Measurements from ENCODE around the gene HMGB4. TPM values are rescaled to one million over a fixed set of nuclear protein-coding genes. Genes with fewer than 3 reads are reported as not detected.

The HMGB4 gene, protein sequence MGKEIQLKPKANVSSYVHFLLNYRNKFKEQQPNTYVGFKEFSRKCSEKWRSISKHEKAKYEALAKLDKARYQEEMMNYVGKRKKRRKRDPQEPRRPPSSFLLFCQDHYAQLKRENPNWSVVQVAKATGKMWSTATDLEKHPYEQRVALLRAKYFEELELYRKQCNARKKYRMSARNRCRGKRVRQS
- polyA plus RNA-seq (2011; rRNA removed) (not detected in 2 replicates), polyA plus RNA-seq (2017; fragmentation: RNase III; extraction: RNeasy Plus Mini Kit Qiagen cat#74134 plus additional on column Dnase treatment) (not detected in 3 replicates), polyA minus RNA-seq (2011; rRNA and poly(A)+ RNA removed) (not detected in 2 replicates)
- not detected in 2 replicates for polyA plus RNA-seq (2012; cell fraction: cytosol; rRNA removed)
- polyA plus RNA-seq (2012; cell fraction: nucleus; rRNA removed), result not detected in 2 replicates

DNA sequence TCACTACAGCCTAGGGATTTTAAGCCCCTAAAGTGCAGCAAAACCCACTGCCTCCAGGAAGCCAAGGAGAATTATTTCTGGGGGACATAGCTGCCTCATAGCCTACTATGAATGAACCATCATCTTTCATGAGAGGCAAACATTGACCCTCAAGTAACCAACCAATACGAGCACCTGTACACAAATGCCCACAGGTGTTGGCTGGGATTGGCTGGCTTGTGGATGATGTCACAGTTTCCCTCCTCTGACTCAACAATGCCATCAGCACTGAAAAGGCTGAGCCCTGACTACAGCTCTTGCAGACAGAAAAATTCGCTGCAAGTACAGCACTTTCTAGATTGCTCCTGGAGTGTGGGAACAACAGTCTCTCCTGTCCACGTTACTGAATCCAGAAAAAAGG is at the start of gene HMGB4:
TSS of gene HMGB4 (plus strand) at position 301 of the 400 bp plus-strand sequence. CDS start 113 bp downstream, outside the sequence.
- ChIA-PET CTCF (no interaction called here), POLR2A (no interaction called here)

DNA sequence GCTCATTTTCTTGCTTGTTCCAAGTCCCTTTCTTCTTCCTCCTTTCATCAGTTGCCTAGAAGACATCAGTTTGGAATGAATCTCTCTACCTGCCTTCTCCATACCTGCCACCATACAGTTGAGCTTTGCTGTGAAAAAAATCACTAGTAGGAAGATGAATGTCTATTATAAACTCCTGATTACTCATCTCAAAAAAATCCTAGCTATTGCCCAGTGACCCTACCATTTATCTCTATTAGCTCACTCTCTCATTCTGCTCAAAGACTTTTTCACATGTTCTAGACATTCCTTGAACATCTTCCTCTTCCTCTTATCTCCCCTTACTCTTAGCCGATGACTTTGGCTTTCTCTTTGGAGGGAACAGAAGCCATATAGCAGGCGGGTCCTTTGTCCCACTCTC is 49.7 kb upstream of the HMGB4 start:
- Histone ChIP-seq H3K4me2 (no peak overlapping the region), H3K4me1 (no peaks in the 10 kb centered on the region), H3K27ac (no peak overlapping the region), H3K4me3 (no peak overlapping the region), H3K9me3 (no peaks in the 10 kb centered on the region)
- 0% methylated on average over 2 of the region's 2 CpGs for WGBS (ENCODE audit: missing lambda C conversion rate)
- ChIA-PET POLR2A (no interaction called here), CTCF (no interaction called here)
- no peak for TF ChIP-seq HOXB5 (CRISPR knock-in tag; IDR thresholded peaks at IDR 0.05)
- TF ChIP-seq HOXB13 (CRISPR knock-in tag; IDR thresholded peaks at IDR 0.05; ENCODE audit: low read depth), result no peak
- TF ChIP-seq, protein P1, sequence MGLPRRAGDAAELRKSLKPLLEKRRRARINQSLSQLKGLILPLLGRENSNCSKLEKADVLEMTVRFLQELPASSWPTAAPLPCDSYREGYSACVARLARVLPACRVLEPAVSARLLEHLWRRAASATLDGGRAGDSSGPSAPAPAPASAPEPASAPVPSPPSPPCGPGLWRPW (IDR thresholded peaks at IDR 0.05), result no peak
- no peak for TF ChIP-seq ZSCAN20 (CRISPR knock-in tag; IDR thresholded peaks at IDR 0.05)
- TF ChIP-seq PHF8 (IDR thresholded peaks at IDR 0.05; ENCODE audit: borderline replicate concordance, low read depth), result no peak
- TF ChIP-seq, protein P2, sequence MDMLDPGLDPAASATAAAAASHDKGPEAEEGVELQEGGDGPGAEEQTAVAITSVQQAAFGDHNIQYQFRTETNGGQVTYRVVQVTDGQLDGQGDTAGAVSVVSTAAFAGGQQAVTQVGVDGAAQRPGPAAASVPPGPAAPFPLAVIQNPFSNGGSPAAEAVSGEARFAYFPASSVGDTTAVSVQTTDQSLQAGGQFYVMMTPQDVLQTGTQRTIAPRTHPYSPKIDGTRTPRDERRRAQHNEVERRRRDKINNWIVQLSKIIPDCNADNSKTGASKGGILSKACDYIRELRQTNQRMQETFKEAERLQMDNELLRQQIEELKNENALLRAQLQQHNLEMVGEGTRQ (IDR thresholded peaks at IDR 0.05), result no peak
- no peak for TF ChIP-seq SREBF2 (IDR thresholded peaks at IDR 0.05)
- TF ChIP-seq EP300 (IDR thresholded peaks at IDR 0.05), result no peak
- no peak for TF ChIP-seq POLR2AphosphoS2 (conservative IDR thresholded peaks at IDR 0.05; ENCODE audit: low read length)
- TF ChIP-seq CHD2 (IDR thresholded peaks at IDR 0.05; ENCODE audit: low read length, partially characterized antibody), result no peak
- TF ChIP-seq RAD21 (conservative IDR thresholded peaks at IDR 0.05 in 1 of 2, IDR thresholded peaks at IDR 0.05 in 1 of 2), result no peak
- TF ChIP-seq FOSB (CRISPR knock-in tag; IDR thresholded peaks at IDR 0.05), result no peak
- FAIRE-seq, result no peak
- no peak for DNase-seq (ENCODE audit: low read depth in 1 of 2, low spot score in 1 of 2)
- ATAC-seq, result no peak

More for the DNA sequence above, at the start of gene HMGB4:
- TF ChIP-seq, protein P3, sequence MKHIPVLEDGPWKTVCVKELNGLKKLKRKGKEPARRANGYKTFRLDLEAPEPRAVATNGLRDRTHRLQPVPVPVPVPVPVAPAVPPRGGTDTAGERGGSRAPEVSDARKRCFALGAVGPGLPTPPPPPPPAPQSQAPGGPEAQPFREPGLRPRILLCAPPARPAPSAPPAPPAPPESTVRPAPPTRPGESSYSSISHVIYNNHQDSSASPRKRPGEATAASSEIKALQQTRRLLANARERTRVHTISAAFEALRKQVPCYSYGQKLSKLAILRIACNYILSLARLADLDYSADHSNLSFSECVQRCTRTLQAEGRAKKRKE (CRISPR knock-in tag; IDR thresholded peaks at IDR 0.05; ENCODE audit: low read depth), result no peak
- no peak for TF ChIP-seq RARB (CRISPR knock-in tag; IDR thresholded peaks at IDR 0.05)
- TF ChIP-seq PHF8 (IDR thresholded peaks at IDR 0.05; ENCODE audit: borderline replicate concordance, low read depth), result no peak
- TF ChIP-seq, protein P4, sequence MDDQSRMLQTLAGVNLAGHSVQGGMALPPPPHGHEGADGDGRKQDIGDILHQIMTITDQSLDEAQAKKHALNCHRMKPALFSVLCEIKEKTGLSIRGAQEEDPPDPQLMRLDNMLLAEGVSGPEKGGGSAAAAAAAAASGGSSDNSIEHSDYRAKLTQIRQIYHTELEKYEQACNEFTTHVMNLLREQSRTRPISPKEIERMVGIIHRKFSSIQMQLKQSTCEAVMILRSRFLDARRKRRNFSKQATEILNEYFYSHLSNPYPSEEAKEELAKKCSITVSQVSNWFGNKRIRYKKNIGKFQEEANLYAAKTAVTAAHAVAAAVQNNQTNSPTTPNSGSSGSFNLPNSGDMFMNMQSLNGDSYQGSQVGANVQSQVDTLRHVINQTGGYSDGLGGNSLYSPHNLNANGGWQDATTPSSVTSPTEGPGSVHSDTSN (IDR thresholded peaks at IDR 0.05), result no peak
- TF ChIP-seq RNF2 (IDR thresholded peaks at IDR 0.05; ENCODE audit: borderline replicate concordance, low read depth), result no peak
- no peak for TF ChIP-seq FOSL2 (IDR thresholded peaks at IDR 0.05)
- no peak for TF ChIP-seq FOSL2 (CRISPR knock-in tag; IDR thresholded peaks at IDR 0.05)
- TF ChIP-seq NPAS2 (CRISPR knock-in tag; IDR thresholded peaks at IDR 0.05; ENCODE audit: borderline replicate concordance), result no peak
- no peak for TF ChIP-seq CBX2 (IDR thresholded peaks at IDR 0.05; ENCODE audit: borderline replicate concordance, low read depth)
- TF ChIP-seq FOSB (CRISPR knock-in tag; IDR thresholded peaks at IDR 0.05), result no peak
- TF ChIP-seq NR3C1 (IDR thresholded peaks at IDR 0.05), result no peak
- no peak for TF ChIP-seq ZC3H11A (IDR thresholded peaks at IDR 0.05)
- no peak for TF ChIP-seq POLR2A (IDR thresholded peaks at IDR 0.05; ENCODE audit: low read length)
- no peak for TF ChIP-seq MYC (IDR thresholded peaks at IDR 0.05; ENCODE audit: borderline replicate concordance, low read length)
- Histone ChIP-seq H3K4me2 (no peak within 1 kb of the TSS), H3K27ac (no peak within 1 kb of the TSS), H3K4me3 (no peak within 1 kb of the TSS), H3K9me3 (no peaks in the 10 kb centered on the region), H3K4me1 (no peaks in the 10 kb centered on the region)
- FAIRE-seq (no peak), ATAC-seq (no peak), DNase-seq (ENCODE audit: low read depth in 1 of 2, low spot score in 1 of 2) (no peak)
- WGBS (ENCODE audit: missing lambda C conversion rate), result 0% methylated on average over 3 of the region's 3 CpGs

All from A549 (cell line).